ENCODE measurements around the gene GAN.

DNA sequence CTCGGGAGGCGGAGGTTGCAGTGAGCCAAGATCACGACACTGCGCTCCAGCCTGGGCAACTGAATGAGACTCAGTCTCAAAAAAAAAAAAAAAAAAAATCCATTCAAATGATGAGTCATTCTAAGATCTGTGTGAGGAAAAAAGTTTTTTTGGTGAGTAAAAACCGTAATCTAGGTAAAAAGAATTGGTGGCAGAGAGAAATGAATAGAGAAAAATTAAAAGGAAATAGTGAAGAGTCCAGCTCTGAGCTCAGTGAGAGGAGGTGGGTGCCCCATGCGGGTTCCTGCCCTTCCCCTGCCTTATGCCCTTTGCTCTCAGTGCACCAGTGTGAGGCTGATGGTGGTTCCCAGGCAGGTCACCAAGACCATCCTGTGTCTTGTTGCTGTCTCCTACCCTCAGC, 20.9 kb downstream of the GAN start:
- TF ChIP-seq, protein P1, sequence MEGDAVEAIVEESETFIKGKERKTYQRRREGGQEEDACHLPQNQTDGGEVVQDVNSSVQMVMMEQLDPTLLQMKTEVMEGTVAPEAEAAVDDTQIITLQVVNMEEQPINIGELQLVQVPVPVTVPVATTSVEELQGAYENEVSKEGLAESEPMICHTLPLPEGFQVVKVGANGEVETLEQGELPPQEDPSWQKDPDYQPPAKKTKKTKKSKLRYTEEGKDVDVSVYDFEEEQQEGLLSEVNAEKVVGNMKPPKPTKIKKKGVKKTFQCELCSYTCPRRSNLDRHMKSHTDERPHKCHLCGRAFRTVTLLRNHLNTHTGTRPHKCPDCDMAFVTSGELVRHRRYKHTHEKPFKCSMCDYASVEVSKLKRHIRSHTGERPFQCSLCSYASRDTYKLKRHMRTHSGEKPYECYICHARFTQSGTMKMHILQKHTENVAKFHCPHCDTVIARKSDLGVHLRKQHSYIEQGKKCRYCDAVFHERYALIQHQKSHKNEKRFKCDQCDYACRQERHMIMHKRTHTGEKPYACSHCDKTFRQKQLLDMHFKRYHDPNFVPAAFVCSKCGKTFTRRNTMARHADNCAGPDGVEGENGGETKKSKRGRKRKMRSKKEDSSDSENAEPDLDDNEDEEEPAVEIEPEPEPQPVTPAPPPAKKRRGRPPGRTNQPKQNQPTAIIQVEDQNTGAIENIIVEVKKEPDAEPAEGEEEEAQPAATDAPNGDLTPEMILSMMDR (IDR thresholded peaks at IDR 0.05; ENCODE audit: insufficient read depth, low read depth, low read length) = no peak
- TF ChIP-seq EZH2 (IDR thresholded peaks at IDR 0.05; ENCODE audit: insufficient read depth, low read length) = no peak

Data from astrocyte (in vitro differentiated cells and primary cell).